VCaP (cell line): ENCODE measurements around the gene AUTS2.

Experiments
- H3K27ac ChIP-seq: fragments of 450-650 bp; 2 replicates; pipeline ENCODE4 v1.5.1; 2017
- TF ChIP-seq, protein P1 (sequence below): fragments of 450-650 bp; conservative IDR thresholded peaks from 2 replicates; pipeline ENCODE4 v1.5.1; 2017; ENCODE audit warnings: mild to moderate bottlenecking, moderate library complexity

AUTS2 gene

DNA sequence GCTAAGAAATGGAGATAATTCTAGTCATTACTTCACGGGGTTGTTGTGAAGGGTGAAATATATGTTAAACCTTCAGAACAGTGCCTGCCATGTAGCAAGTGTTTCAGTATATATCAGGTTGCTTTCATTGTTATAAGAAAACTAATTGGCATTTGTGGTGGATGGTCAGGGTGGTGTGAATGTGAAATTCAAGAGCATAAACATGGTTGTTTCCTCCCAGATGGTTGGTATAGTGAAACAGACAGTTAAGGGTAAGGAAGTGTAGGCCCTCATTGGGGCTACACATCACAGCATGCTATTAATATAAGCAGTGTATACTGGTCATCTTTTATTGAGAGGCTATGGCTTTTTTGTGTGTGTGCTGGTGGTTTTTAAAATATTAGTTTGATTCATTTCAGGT, 171.6 kb downstream of the AUTS2 start:
- H3K27ac ChIP-seq = 0 out of 2 replicates have a peak overlapping the region, but pooled peaks have one; percentile 9
- TF ChIP-seq, protein P1, sequence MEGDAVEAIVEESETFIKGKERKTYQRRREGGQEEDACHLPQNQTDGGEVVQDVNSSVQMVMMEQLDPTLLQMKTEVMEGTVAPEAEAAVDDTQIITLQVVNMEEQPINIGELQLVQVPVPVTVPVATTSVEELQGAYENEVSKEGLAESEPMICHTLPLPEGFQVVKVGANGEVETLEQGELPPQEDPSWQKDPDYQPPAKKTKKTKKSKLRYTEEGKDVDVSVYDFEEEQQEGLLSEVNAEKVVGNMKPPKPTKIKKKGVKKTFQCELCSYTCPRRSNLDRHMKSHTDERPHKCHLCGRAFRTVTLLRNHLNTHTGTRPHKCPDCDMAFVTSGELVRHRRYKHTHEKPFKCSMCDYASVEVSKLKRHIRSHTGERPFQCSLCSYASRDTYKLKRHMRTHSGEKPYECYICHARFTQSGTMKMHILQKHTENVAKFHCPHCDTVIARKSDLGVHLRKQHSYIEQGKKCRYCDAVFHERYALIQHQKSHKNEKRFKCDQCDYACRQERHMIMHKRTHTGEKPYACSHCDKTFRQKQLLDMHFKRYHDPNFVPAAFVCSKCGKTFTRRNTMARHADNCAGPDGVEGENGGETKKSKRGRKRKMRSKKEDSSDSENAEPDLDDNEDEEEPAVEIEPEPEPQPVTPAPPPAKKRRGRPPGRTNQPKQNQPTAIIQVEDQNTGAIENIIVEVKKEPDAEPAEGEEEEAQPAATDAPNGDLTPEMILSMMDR = no peak

DNA sequence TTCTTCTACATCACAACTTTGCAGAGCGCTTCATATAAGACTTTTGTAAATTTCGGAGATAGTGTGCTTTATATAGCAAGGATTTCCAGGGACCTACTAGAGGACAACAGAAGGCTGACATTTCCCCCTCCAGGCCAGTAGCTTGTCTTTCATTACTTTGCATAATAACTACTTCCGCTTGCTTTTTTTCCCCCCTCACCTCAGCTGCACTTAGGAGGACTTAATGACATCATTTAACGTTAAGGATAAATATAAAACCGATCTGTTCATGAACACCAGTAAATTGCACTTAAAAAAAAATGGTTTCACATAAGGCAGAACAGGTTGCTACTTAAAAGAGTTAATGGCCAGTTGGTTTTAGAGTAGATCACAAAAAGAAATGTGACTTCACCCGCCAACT, 172.3 kb downstream of the AUTS2 start:
- H3K27ac ChIP-seq = no peak overlapping the region
- TF ChIP-seq, protein P1 = no peak

DNA sequence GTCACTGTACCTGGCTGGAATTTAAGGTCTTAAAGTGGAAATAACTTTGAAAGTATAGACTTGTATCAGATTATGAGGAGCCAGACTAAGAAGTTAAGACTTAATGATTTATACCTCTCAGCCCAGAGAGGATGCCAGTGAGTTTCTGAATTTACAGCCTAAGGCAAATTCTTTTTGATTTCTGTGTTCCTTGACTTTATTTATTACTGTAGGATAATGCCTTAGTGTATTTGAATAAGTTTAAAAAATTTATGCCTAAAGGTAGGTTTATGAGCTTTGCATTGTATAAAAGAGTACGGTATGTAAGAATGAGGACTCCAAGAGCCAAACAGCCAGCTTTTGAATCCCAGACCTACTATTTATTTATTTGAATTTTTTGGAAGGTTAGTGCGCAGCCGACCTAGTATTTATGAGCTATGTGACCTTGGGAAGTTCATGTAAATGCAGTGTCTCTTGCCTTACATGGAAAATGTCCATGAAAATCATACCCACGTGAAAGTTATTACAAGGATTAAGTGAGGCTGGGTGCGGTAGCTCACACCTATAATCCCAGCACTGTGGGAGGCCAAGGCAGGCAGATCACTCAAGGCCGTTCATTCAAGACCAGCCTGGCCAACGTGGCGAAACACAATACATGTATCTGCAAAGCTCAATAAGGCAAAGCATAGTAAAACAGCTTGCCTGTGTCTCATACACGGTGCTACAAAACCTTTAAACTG, 174.6 kb downstream of the AUTS2 start:
- H3K27ac ChIP-seq = no peak overlapping the region
- TF ChIP-seq, protein P1 = no peak

DNA sequence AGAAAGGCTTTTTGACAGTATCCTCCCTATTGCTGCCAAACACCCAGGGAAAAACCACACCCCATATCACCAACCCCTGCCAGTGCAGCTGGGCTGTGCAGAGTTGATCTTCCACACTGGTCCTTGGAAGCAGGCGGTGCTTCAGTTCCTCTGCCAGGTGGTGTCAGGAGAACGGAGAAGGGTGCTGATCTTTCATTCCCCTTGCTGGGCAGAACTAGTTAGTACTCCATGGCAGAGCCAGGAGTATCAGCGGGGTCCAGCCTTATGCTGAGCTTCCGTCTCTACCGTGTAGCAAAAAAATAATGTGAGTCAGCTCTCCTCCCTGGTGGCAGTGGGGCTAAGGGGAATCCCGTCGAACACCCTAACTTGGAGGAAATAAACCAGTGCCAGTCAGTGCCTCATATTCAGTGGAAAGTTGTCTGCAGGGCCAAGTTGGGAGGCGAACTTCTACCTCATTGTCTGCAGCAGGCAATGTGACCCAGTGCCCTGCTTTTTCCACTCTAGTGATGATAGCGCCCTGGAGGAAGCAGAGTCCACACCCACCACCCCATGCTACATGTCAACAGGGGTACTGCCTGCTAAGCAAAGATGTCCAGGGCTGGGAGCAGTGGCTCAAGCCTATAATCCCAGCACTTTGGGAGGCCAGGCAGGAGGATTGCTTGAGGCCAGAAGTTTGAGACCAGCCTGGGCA, 175.4 kb downstream of the AUTS2 start:
- no peak overlapping the region for H3K27ac ChIP-seq
- TF ChIP-seq, protein P1 = no peak

DNA sequence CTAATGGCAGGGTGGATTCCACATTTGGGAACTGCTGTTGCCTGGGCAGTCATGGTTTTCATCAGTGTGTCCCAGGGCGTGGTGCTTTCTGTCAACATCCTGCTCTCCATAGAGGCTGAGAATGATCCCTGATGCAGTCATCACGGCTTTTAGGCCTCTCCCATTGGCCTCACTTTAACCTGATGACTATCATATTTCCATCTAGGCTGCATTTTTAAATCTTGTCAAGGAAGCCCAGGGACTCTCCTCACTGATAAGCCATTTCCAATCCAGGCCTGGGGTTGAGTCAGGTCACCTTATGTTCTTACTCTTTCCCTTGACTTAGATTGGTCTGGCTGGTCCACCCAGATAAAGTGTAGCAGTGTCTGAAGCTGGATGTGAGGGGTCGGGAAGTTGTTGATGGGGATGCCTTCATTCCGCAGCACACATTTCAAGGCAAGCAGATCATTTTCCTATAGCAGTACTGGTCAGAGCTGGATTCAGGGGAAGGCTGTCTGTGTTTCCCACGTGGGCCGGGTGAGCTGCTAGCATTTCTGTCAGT, 177.0 kb downstream of the AUTS2 start:
- TF ChIP-seq, protein P1 = no peak
- no peak overlapping the region for H3K27ac ChIP-seq

DNA sequence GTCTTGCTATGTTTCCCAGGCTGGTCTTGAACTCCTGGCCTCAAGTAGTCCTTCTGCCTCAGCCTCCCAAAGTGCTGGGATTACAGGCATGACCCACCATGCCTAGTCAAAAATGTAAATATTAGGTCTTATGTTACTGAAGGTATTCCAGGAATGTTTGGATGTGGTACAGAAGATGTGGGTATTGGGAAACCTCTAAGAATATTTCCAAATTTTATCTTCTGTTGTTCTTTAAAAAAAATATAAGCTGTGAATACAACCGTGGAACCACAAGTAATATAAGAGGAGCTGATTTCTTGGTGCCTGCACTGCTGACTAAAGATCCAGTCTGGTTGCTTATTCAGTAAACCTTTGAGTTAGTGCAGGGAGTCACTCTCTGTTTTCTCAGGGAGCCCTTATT, 178.3 kb downstream of the AUTS2 start:
- TF ChIP-seq, protein P1 = no peak

DNA sequence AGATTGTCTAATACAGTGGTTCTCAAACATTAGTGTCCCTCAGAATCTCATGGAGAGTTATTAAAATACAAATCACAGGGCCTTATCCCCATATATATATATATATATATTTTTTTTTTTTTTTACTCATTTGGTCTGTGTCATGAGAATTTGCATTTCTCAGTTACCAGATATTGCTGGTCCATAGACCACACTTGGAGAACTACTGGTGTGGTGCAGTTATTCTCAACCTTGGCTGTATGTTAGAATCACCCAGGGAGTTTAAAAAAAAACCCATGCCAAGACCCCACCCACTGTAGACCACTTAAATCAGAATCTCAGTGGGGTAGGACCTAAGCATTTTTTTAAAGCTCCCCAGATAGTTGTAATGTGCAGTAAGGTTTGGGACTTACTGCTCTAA, 179.9 kb downstream of the AUTS2 start:
- TF ChIP-seq, protein P1 = no peak

More for the DNA sequence above, 178.3 kb downstream of the AUTS2 start:
- H3K27ac ChIP-seq = no peak overlapping the region

More for the DNA sequence above, 179.9 kb downstream of the AUTS2 start:
- no peak overlapping the region for H3K27ac ChIP-seq
